NCI-H345 treated with DMSO at 0.1 percent for 48 hours (cell line): Measurements from ENCODE around the gene LDLRAD1.
"Not testable (repeated sequence)": the region's sequence is repeated elsewhere in the genome, so short reads cannot be mapped to it uniquely, and the experiment has no call there.

Experiments
- DNase-seq: peaks from one replicate; lab custom pipeline; 2025; ENCODE audit not compliant: unreplicated experiment; lab: John Stamatoyannopoulos, UW

LDLRAD1 gene

GRCh38 chr1:54018635-54019034, 649 bp upstream of the LDLRAD1 start:
- DNase-seq = no peak

- no peak for DNase-seq
Observed at GRCh38 chr1:54016343-54017282, 1.4 kb downstream of the LDLRAD1 start.

GRCh38 chr1:54014009-54014629, 3.9 kb downstream of the LDLRAD1 start:
- no peak for DNase-seq

- no peak for DNase-seq
Observed at GRCh38 chr1:54013393-54014008, 4.5 kb downstream of the LDLRAD1 start.

- DNase-seq = no peak
Observed at GRCh38 chr1:54012863-54013262, 5.1 kb downstream of the LDLRAD1 start.

- DNase-seq = no peak
Observed at GRCh38 chr1:54012008-54012325, 6.0 kb downstream of the LDLRAD1 start.

GRCh38 chr1:54011316-54012007, 6.5 kb downstream of the LDLRAD1 start:
- no peak for DNase-seq

- no peak for DNase-seq
Observed at GRCh38 chr1:54010415-54011117, 7.4 kb downstream of the LDLRAD1 start.

- no peak for DNase-seq
Observed at GRCh38 chr1:54009406-54009805, 8.6 kb downstream of the LDLRAD1 start.

- DNase-seq = no peak
Observed at GRCh38 chr1:54008876-54009275, 9.1 kb downstream of the LDLRAD1 start.

GRCh38 chr1:54007613-54008012, 10.4 kb downstream of the LDLRAD1 start:
- no peak for DNase-seq

GRCh38 chr1:54006508-54006907, 11.5 kb downstream of the LDLRAD1 start:
- no peak for DNase-seq

GRCh38 chr1:54004481-54005049, 13.4 kb downstream of the LDLRAD1 start:
- DNase-seq = no peak

GRCh38 chr1:54003750-54004480, 14.1 kb downstream of the LDLRAD1 start:
- not testable (repeated sequence) for DNase-seq

- no peak for DNase-seq
Observed at GRCh38 chr1:54003249-54003646, 14.7 kb downstream of the LDLRAD1 start.

- no peak for DNase-seq
Observed at GRCh38 chr1:54002544-54003248, 15.3 kb downstream of the LDLRAD1 start.

- peak; percentile 18 for DNase-seq
Observed at GRCh38 chr1:54001591-54001990, 16.4 kb downstream of the LDLRAD1 start.

- no peak for DNase-seq
Observed at GRCh38 chr1:53999920-54000319, 18.1 kb downstream of the LDLRAD1 start.

- DNase-seq = no peak
Observed at GRCh38 chr1:53998223-53998622, 19.8 kb downstream of the LDLRAD1 start.
